Measurements from ENCODE around the gene OTUB1.

The OTUB1 gene

GRCh38 chr11:64013141-64013896 is 27.1 kb downstream of the OTUB1 start:
- no peak for DNase-seq (ENCODE audit: low spot score)
- no peak for TF ChIP-seq CTCF (IDR thresholded peaks at IDR 0.05; ENCODE audit: extremely low read depth, missing control alignments)

- no peak for DNase-seq (ENCODE audit: low spot score)
- no peak for TF ChIP-seq CTCF (IDR thresholded peaks at IDR 0.05; ENCODE audit: extremely low read depth, missing control alignments)
Measured at GRCh38 chr11:64014356-64014755, 28.1 kb downstream of the OTUB1 start.

- no peak for DNase-seq (ENCODE audit: low spot score)
- TF ChIP-seq CTCF (IDR thresholded peaks at IDR 0.05; ENCODE audit: extremely low read depth, missing control alignments), result no peak
Measured at GRCh38 chr11:64015510-64015909, 29.3 kb downstream of the OTUB1 start.

- DNase-seq (ENCODE audit: low spot score), result no peak
- TF ChIP-seq CTCF (IDR thresholded peaks at IDR 0.05; ENCODE audit: extremely low read depth, missing control alignments), result no peak
Measured at GRCh38 chr11:64015935-64016845, 30.0 kb downstream of the OTUB1 start.

GRCh38 chr11:64017945-64018224 is 31.6 kb downstream of the OTUB1 start:
- no peak for DNase-seq (ENCODE audit: low spot score)
- no peak for TF ChIP-seq CTCF (IDR thresholded peaks at IDR 0.05; ENCODE audit: extremely low read depth, missing control alignments)

- no peak for TF ChIP-seq CTCF (IDR thresholded peaks at IDR 0.05; ENCODE audit: extremely low read depth, missing control alignments)
- no peak for DNase-seq (ENCODE audit: low spot score)
Measured at GRCh38 chr11:64018310-64018709, 32.1 kb downstream of the OTUB1 start.

Data from GM20000 (cell line).